H1 (cell line): ENCODE data around the gene TAS1R3. TPM values are rescaled to one million over a fixed set of nuclear protein-coding genes. Genes with fewer than 3 reads are reported as not detected.

Experiments used
- CTCF ChIA-PET: fragments of 300-600 bp; sonication (Branson Sonifier 250); formaldehyde crosslinking; loops from one replicate; lab custom pipeline; 2021; ENCODE audit not compliant: partially characterized antibody; lab: Charles Lee
- POLR2A ChIA-PET: fragments of 300-600 bp; sonication (Branson Sonifier 250); formaldehyde crosslinking; loops from one replicate; lab custom pipeline; 2021; ENCODE audit warnings: inconsistent platforms; ENCODE audit not compliant: partially characterized antibody; lab: Charles Lee
- DNase-seq, 2 experiments: peaks; one replicate each; pipeline versions ENCODE4 v3.0.0 to v3.0.0-alpha.2; 2010 to 2022; ENCODE audit warnings: low spot score in 2 of 2, low read depth in 1 of 2, mixed read lengths in 1 of 2
- FAIRE-seq: peaks from 2 replicates; lab custom pipeline; 2011; peaks lifted over from hg19 to GRCh38; lab: Jason Lieb, UNC
- H2AFZ ChIP-seq: 2 replicates; pipeline ENCODE4 v1.8.1; 2012; ENCODE audit warnings: low read length, inconsistent platforms
- H2AK5ac ChIP-seq: 2 replicates; pipeline ENCODE4 v1.6.1; 2013; ENCODE audit warnings: low read depth, low read length
- H2BK120ac ChIP-seq: replicated peaks from 2 replicates; pipeline ENCODE3; 2013; ENCODE audit warnings: low read depth, low read length, inconsistent platforms
- H2BK12ac ChIP-seq: 2 replicates; pipeline ENCODE4 v1.6.1; 2013; ENCODE audit warnings: low read depth, low read length
- H2BK15ac ChIP-seq: 2 replicates; pipeline ENCODE4 v1.6.1; 2013; ENCODE audit warnings: low read length
- H2BK20ac ChIP-seq: 2 replicates; pipeline ENCODE4 v1.6.1; 2013; ENCODE audit warnings: low read length
- H2BK5ac ChIP-seq: 2 replicates; pipeline ENCODE4 v1.6.1; 2013; ENCODE audit warnings: low read depth, low read length
- H3K14ac ChIP-seq: 2 replicates; pipeline ENCODE4 v1.6.1; 2013; ENCODE audit warnings: inconsistent platforms; ENCODE audit not compliant: insufficient read length
- H3K18ac ChIP-seq: 2 replicates; pipeline ENCODE4 v1.6.1; 2013; ENCODE audit warnings: low read length; ENCODE audit errors: extremely low read depth
- H3K23ac ChIP-seq: 2 replicates; pipeline ENCODE4 v1.6.1; 2013; ENCODE audit warnings: inconsistent platforms; ENCODE audit not compliant: insufficient read length
- H3K23me2 ChIP-seq: 2 replicates; pipeline ENCODE4 v1.6.1; 2013; ENCODE audit warnings: low read depth, low read length
- H3K27ac ChIP-seq: 2 replicates; pipeline ENCODE4 v1.6.1; 2011; ENCODE audit warnings: low read depth, low read length, inconsistent platforms
- H3K27me3 ChIP-seq, 4 experiments: replicated peaks in 1 of 4; 1 replicate in 1 of 4; 2 replicates in 3 of 4; pipeline versions ENCODE4 v1.6.1 to v1.8.1; 2011 to 2013; ENCODE audit warnings: low read length in 3 of 4, mild to moderate bottlenecking in 3 of 4, inconsistent platforms in 2 of 4, mixed read lengths in 2 of 4, moderate library complexity in 1 of 4; ENCODE audit not compliant: control insufficient read depth in 3 of 4, insufficient read depth in 3 of 4; ENCODE audit errors: extremely low read depth in 1 of 4
- H3K36me3 ChIP-seq, 4 experiments: 2 replicates each; pipeline versions ENCODE4 v1.6.1 to v1.8.1; 2011 to 2013; ENCODE audit warnings: mild to moderate bottlenecking in 4 of 4, low read length in 3 of 4, moderate library complexity in 2 of 4, control low read depth in 1 of 4, inconsistent platforms in 1 of 4; ENCODE audit not compliant: insufficient read depth in 4 of 4, control insufficient read depth in 2 of 4
- H3K4ac ChIP-seq: replicated peaks from 2 replicates; pipeline ENCODE3; 2013; ENCODE audit warnings: low read length, low read depth, mixed read lengths, inconsistent platforms; ENCODE audit not compliant: insufficient read length
- H3K4me1 ChIP-seq, 4 experiments: replicated peaks in 1 of 4; 1 replicate in 1 of 4; 2 replicates in 3 of 4; pipeline versions ENCODE4 v1.6.1 to v1.8.1; 2011 to 2013; ENCODE audit warnings: low read length in 3 of 4, inconsistent platforms in 2 of 4, mixed read lengths in 1 of 4; ENCODE audit not compliant: insufficient read depth in 4 of 4, control insufficient read depth in 3 of 4
- H3K4me2 ChIP-seq, 2 experiments: 2 replicates each; pipeline versions ENCODE4 v1.6.1 to v1.8.1; 2011 to 2013; ENCODE audit warnings: low read depth in 2 of 2, low read length in 2 of 2, control low read depth in 1 of 2, inconsistent platforms in 1 of 2, mild to moderate bottlenecking in 1 of 2; ENCODE audit not compliant: insufficient read depth in 1 of 2
- H3K4me3 ChIP-seq, 4 experiments: fragments of 200-600, 300-600 bp in 1 of 4; sonication (generic), shearing (Covaris generic), sonication (Bioruptor Twin) in 1 of 4; 2 replicates each; pipeline versions ENCODE4 v1.5.1 to v1.8.1; 2011 to 2016; ENCODE audit warnings: low read length in 4 of 4, low read depth in 3 of 4, control low read depth in 2 of 4, inconsistent platforms in 2 of 4, mild to moderate bottlenecking in 2 of 4, mixed read lengths in 1 of 4, moderate library complexity in 1 of 4; ENCODE audit not compliant: insufficient read depth in 2 of 4; ENCODE audit errors: extremely low read depth in 1 of 4
- H3K56ac ChIP-seq: replicated peaks from 2 replicates; pipeline ENCODE3; 2013; ENCODE audit warnings: low read depth, mild to moderate bottlenecking, mixed read lengths, low read length, inconsistent platforms; ENCODE audit not compliant: insufficient read length
- H3K79me1 ChIP-seq: 2 replicates; pipeline ENCODE4 v1.6.1; 2013; ENCODE audit warnings: low read depth, low read length, control low read depth
- H3K79me2 ChIP-seq, 2 experiments: 2 replicates each; pipeline versions ENCODE4 v1.6.1 to v1.8.1; 2012 to 2013; ENCODE audit warnings: low read length in 2 of 2, mild to moderate bottlenecking in 2 of 2, inconsistent platforms in 1 of 2; ENCODE audit not compliant: insufficient read depth in 2 of 2, control insufficient read depth in 1 of 2
- H3K9ac ChIP-seq, 4 experiments: replicated peaks in 1 of 4; 1 replicate in 1 of 4; 2 replicates in 3 of 4; pipeline versions ENCODE4 v1.6.1 to v1.8.1; 2011 to 2013; ENCODE audit warnings: low read depth in 3 of 4, low read length in 3 of 4, control low read depth in 2 of 4, mild to moderate bottlenecking in 2 of 4, moderate library complexity in 2 of 4, inconsistent platforms in 1 of 4; ENCODE audit errors: extremely low read depth in 1 of 4
- H3K9me3 ChIP-seq, 2 experiments: 2 replicates each; pipeline versions ENCODE4 v1.6.1 to v1.8.1; 2012 to 2013; ENCODE audit warnings: mild to moderate bottlenecking in 2 of 2, moderate library complexity in 2 of 2, control low read depth in 1 of 2, inconsistent platforms in 1 of 2, low read depth in 1 of 2, low read length in 1 of 2, mixed read lengths in 1 of 2; ENCODE audit not compliant: insufficient read depth in 2 of 2
- H4K20me1 ChIP-seq, 2 experiments: replicated peaks in 1 of 2; 2 replicates each; pipeline versions ENCODE3 to v1.8.1; 2011 to 2013; ENCODE audit warnings: inconsistent platforms in 2 of 2, low read length in 2 of 2, mild to moderate bottlenecking in 1 of 2; ENCODE audit not compliant: insufficient read depth in 2 of 2, control insufficient read depth in 1 of 2
- H4K5ac ChIP-seq: 2 replicates; pipeline ENCODE4 v1.6.1; 2013; ENCODE audit warnings: low read length, low read depth, mixed read lengths, inconsistent platforms; ENCODE audit not compliant: insufficient read length
- H4K8ac ChIP-seq: 2 replicates; pipeline ENCODE4 v1.8.0; 2013; ENCODE audit warnings: mild to moderate bottlenecking, moderate library complexity, low read length, inconsistent platforms; ENCODE audit not compliant: insufficient read depth; ENCODE audit errors: extremely low read depth
- H4K91ac ChIP-seq: replicated peaks from 2 replicates; pipeline ENCODE3; 2013; ENCODE audit warnings: low read length, mixed read lengths, inconsistent platforms; ENCODE audit not compliant: insufficient read length
- ATF2 ChIP-seq: IDR thresholded peaks from 2 replicates; pipeline ENCODE4 v1.6.1; 2012; ENCODE audit warnings: low read length, inconsistent platforms
- ATF3 ChIP-seq: IDR thresholded peaks from 2 replicates; pipeline ENCODE4 v1.6.1; 2011; ENCODE audit warnings: low read depth, mild to moderate bottlenecking, low read length; ENCODE audit not compliant: insufficient read depth
- BRCA1 ChIP-seq: IDR thresholded peaks from 2 replicates; pipeline ENCODE4 v1.6.1; 2012; ENCODE audit warnings: low read depth, low read length, improper control_type of control experiment
- POLR2AphosphoS5 ChIP-seq: IDR thresholded peaks from 2 replicates; pipeline ENCODE4 v1.6.1; 2011; ENCODE audit warnings: low read depth, low read length
- TAF7 ChIP-seq: optimal IDR thresholded peaks from 2 replicates; pipeline ENCODE3; 2011; ENCODE audit warnings: low read depth, mild to moderate bottlenecking, inconsistent platforms, low read length, moderate library complexity, borderline replicate concordance
- YY1 ChIP-seq: IDR thresholded peaks from 2 replicates; pipeline ENCODE4 v1.6.1; 2011; ENCODE audit warnings: low read depth, mild to moderate bottlenecking, low read length
- WGBS, 2 experiments: shearing (Covaris generic) in 1 of 2; methylation state at CpG; one replicate each; pipeline versions ENCODE4 v1.1.6 to v1.1.7; 2013 to 2015; ENCODE audit warnings: low lambda C conversion rate in 2 of 2, mixed read lengths in 2 of 2, inconsistent platforms in 1 of 2, low coverage in 1 of 2, missing lambda C conversion rate in 1 of 2; ENCODE audit not compliant: insufficient replicate concordance in 2 of 2, insufficient coverage in 1 of 2, insufficient read length in 1 of 2; ENCODE audit errors: extremely low coverage in 1 of 2, missing lambda C conversion rate in 1 of 2; 5-methylcytosine and 5-hydroxymethylcytosine counted together
- polyA plus RNA-seq, 7 experiments: library from polyadenylated mRNA; depleted of rRNA in 3 of 7; stranded (reverse) in 5 of 7; unstranded in 2 of 7; fragments of >200 nt in 5 of 7; fragments of 200-250 nt in 2 of 7; gene quantifications; 1 replicate in 5 of 7; 2 replicates in 1 of 7; 4 replicates in 1 of 7; pipeline versions ENCODE4 v1.2.1 to v1.2.3, GENCODE V29; 2011 to 2013; ENCODE audit warnings: missing spikeins in 2 of 7, mixed read lengths in 2 of 7
- total RNA-seq: library from RNA; stranded (reverse); fragmentation: NEBNext Ultra II Directional; extraction: Animal tissue kit (Norgen Biotek cat#: 25700); gene quantifications from 2 replicates; pipeline ENCODE4 v1.2.1, GENCODE V29; 2021

TAS1R3 gene
- total and polyA plus RNA-seq, 2 of the 8 experiments (the other 6 are each of a cell fraction or from before 2014, with no cell fraction given) = 0.03 to 0.19 TPM

- ChIA-PET POLR2A (interaction anchor here (0.6 to 1.7 kb wide), 5 partner anchors 9 to 35 kb away, joined by 3 to 6 read pairs (median 4); partner anchors contain the start of gene TAS1R3), CTCF (interaction anchor here (0.8 to 1.1 kb wide), 3 partner anchors 9 to 64 kb away, joined by 3 to 5 read pairs (median 3); partner anchors contain the start of genes B3GALT6 and SDF4)
- Histone ChIP-seq H2BK120ac (no peak overlapping the region), H3K4me3 (no peak overlapping the region), H4K5ac (no peak overlapping the region), H2AK5ac (0 out of 2 replicates have a peak overlapping the region, but pooled peaks have one; percentile 53), H3K14ac (no peak overlapping the region), H3K36me3 (peaks cover 0 to 7% (median 0%) of the 10 kb centered on the region in 4 experiments; a peak in 1 of 8 replicates), H3K18ac (no peak overlapping the region), H3K79me2 (no peaks in the 10 kb centered on the region), H3K23me2 (no peaks in the 10 kb centered on the region), H3K56ac (no peak overlapping the region), H2BK5ac (peak overlapping the region; percentile 60; the same call in 1 of the 2 replicates), H4K8ac (no peak overlapping the region), H3K27ac (no peak overlapping the region), H2BK12ac (no peak overlapping the region), H3K27me3 (peaks cover 0 to 3% (median 0%) of the 10 kb centered on the region in 4 experiments; a peak in 1 of 7 replicates), H4K91ac (peak overlapping the region; percentile 65), H3K79me1 (no peaks in the 10 kb centered on the region), H4K20me1 (peaks cover 6 to 14% of the 10 kb centered on the region in 2 experiments), H3K4me1 (peaks cover 0 to 12% (median 0%) of the 10 kb centered on the region in 4 experiments; a peak in 2 of 7 replicates), H2AFZ (no peak overlapping the region), H3K4me2 (no peak overlapping the region), H3K9ac (no peak overlapping the region), H3K4ac (no peak overlapping the region), H2BK20ac (no peak overlapping the region), H3K9me3 (no peaks in the 10 kb centered on the region), H3K23ac (no peak overlapping the region), H2BK15ac (no peak overlapping the region)
- FAIRE-seq (no peak), DNase-seq (no peak)
- WGBS, 2 experiments = 93% methylated on average over 50 of the region's 62 CpGs; no CpG with 5 or more reads in 1 of the 2 experiments
- no peak for TF ChIP-seq POLR2AphosphoS5
- TF ChIP-seq ATF2 = no peak
- TF ChIP-seq BRCA1 = no peak
- no peak for TF ChIP-seq YY1
- TF ChIP-seq ATF3 = no peak
- TF ChIP-seq TAF7 = no peak
Observed at GRCh38 chr1:1296070-1297061, 34.7 kb upstream of the TAS1R3 start.
